ENCODE results near the gene ZNF799.
"Not testable (repeated sequence)": the region's sequence is repeated elsewhere in the genome, so short reads cannot be mapped to it uniquely, and the experiment has no call there.

Gene ZNF799
- 3.4 to 15.3 reads per million in 2 experiments for total RNA-seq

GRCh38 chr19:12400633-12401502 lies at the start of gene ZNF799:
Gene ZNF799, minus strand, starts transcription at chr19:12401271. Its CDS starts 201 bp downstream, at chr19:12401070.
- peak; percentile 74 for DNase-seq (ENCODE audit: low read depth)

DNA sequence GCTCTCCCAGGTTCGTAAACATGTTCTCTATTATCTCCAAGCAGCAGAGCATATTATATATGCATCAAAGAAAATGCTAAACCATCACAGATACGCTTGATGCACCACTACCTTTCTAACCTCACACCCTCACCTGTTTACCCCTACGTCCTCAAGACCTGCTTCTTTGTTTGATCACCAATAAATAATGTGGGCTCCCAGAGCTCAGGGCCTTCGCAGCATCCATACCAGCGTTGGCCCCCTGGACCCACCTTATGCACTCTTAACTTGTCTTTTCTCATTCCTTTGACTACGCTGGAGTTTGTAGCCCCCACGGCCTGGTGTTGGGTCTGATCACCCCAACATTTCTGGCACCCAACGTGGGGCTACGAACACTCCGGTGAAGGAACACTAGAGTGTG lies 49.8 kb upstream of the ZNF799 start:
- DNase-seq (ENCODE audit: low read depth): no peak

- DNase-seq (ENCODE audit: low read depth): no peak
These were observed 47.7 kb upstream of the ZNF799 start for GRCh38 chr19:12448808-12449207.

- peak; percentile 96 for DNase-seq (ENCODE audit: low read depth)
These were observed 39.7 kb upstream of the ZNF799 start, which contains the start of gene ZNF443 for GRCh38 chr19:12440541-12441316. Gene ZNF443, minus strand, starts transcription at chr19:12441021. Its CDS starts 107 bp downstream, at chr19:12440914.

GRCh38 chr19:12439686-12440540 lies 38.8 kb upstream of the ZNF799 start:
- DNase-seq (ENCODE audit: low read depth): not testable (repeated sequence)

DNA sequence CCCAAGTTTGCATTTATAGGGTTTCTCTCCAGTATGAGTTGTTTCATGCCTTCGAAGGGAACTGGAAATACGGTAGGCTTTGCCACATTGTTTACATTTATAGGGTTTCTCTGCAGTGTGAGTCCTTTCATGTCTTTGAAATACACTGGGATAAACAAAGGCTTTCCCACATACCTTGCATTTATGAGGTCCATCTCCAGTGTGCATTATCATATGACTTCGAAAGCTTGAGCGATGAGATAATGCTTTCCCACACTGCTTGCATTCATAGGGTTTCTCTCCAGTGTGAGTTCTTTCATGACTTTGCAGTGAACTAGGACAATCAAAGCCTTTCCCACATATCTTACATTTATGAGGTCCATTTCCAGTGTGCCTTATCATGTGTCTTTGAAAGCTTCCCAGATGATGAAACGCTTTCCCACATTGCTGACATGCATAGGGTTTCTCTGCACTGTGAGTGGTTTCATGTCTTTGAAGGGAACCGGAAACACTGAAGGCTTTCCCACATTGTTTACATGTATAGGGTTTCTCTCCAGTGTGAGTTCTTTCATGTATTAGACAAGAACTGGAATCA lies 29.7 kb upstream of the ZNF799 start:
- not testable (repeated sequence) for DNase-seq (ENCODE audit: low read depth)

DNA sequence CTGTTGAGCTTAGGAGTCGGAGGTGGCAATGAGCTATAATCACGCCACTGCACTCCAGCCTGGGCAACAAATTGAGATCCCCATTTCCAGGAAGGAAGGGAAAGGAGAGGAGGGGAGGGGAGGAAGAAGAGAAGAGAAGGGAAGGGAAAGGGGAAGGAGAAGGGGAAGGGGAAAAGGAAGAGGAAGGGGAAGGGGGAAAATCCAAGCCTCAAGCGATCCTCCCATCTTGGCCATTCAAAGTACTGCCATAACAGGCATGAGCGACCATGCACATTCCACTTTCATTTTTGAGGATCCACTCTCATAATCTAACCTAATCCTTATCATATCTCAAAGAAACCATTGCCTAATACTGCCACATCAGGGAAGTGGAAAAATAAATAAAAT lies 24.8 kb upstream of the ZNF799 start:
- DNase-seq (ENCODE audit: low read depth): no peak

DNA sequence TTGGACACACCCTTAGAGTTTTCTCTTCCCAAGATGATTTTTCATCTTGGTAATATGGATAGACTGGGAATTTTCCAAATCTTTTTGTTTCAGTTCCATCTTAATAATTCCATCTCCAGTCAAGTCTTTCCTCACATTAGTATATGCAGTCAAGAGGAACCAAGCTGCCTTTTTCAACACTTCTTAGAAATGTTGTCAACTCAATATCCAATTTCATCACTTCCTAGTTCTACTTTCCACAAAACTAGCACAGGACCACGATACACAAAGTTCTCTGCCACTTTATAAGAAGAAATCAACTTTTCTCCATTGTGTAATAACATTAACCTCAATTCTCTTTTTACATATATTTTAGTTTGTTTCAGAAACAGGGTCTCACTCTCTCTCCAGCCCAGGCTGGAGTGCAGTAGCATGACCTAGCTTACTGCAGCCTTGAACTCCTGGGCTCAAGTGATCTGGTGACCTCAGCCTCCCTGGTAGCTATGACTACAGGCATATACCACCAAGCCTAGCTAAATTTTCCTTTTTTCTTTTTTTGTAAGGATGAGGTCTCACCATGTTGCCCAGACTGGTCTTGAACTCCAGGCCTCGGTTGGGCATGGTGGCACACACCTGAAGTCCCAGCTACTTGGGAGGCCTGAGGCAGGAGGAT lies 24.3 kb upstream of the ZNF799 start:
- no peak for DNase-seq (ENCODE audit: low read depth)

DNA sequence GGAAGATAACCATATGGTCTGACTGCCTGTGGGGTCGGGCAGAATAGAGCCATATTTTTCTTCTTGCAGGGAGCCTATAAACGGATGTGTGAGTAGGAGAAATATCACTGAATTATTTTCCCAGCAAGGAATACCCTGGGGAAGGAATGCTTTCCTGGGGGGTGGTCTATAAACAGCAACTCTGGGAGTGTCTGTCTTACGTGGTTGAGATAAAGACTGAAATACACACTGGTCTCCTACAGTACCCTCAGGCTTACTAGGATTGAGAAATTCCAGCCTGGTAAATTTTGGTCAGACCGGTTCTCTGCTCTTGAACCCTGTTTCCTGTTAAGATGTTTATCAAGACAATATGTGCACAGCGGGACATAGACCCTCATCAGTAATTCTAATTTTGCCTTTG lies 16.2 kb upstream of the ZNF799 start:
- not testable (repeated sequence) for DNase-seq (ENCODE audit: low read depth)

DNA sequence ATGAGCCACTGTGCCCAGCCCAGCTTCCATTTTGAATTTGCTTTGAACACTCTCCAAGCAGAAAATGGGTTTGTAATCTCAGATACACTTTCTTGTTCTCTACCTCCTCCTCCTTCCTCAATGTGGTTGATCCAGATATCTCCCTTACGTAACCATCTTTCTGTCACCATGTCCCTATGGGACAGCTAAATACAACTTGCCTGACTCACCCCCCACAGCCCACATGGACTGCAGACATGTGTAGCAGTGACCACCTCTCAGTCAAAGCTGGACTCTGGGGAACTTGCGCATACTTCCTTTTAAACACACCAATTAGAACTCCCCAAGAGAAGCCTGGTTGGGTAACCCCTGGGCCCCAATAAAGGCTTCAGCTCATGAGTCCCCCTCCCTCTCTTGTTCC lies 10.8 kb upstream of the ZNF799 start:
- DNase-seq (ENCODE audit: low read depth): no peak

- not testable (repeated sequence) for DNase-seq (ENCODE audit: low read depth)
These were observed 1.0 kb downstream of the ZNF799 start for GRCh38 chr19:12399901-12400632.

- DNase-seq (ENCODE audit: low read depth): not testable (repeated sequence)
These were observed 9.9 kb downstream of the ZNF799 start for GRCh38 chr19:12391148-12391547.

- not testable (repeated sequence) for DNase-seq (ENCODE audit: low read depth)
These were observed 14.7 kb downstream of the ZNF799 start for GRCh38 chr19:12386365-12386764.

GRCh38 chr19:12380444-12380737 lies 20.7 kb downstream of the ZNF799 start:
- DNase-seq (ENCODE audit: low read depth): no peak

DNA sequence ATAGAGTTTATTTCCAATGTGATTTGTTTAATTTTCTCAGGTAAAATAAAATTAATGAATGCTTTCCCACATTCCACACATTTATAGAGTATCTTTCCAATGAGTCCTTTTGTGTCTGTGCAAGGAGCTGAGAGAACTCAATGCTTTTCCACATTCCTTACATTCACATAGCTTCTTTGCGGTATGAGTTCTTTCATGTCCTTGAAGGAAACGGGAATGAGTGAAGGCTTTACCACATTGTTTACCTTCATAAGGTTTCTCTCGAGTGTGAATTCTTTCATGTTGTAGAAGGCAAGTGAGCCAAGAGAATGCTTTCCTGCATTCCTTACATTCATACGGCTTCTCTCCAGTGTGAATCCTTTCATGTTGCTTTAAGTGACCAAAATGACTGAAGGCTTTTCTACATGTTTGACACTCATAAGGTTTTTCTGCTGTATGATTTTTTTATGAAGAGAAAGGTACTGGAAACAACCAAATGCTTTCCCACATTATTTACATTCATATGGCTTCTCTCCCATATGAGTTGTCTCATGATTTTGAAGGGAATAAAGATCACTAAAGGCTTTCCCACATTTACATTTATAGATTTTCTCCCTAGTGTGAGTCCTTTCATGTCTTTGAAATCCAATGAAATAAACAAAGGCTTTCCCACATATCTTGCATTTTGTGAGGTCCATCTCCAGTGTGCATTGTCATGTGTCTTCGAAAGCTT lies 21.2 kb downstream of the ZNF799 start:
- no peak for DNase-seq (ENCODE audit: low read depth)

GRCh38 chr19:12374026-12374425 lies 27.0 kb downstream of the ZNF799 start:
- DNase-seq (ENCODE audit: low read depth): no peak

GRCh38 chr19:12365236-12366162 lies 35.6 kb downstream of the ZNF799 start, which contains the start of gene ZNF442:
Gene ZNF442, minus strand, starts transcription at chr19:12365683. Its CDS starts 2,052 bp downstream, at chr19:12363631.
- peak; percentile 76 for DNase-seq (ENCODE audit: low read depth)

All from T follicular helper cell (primary cell).